Upper lobe of left lung (tissue), 4 donors: ENCODE data around the gene TOX2.

Experiments
- CTCF ChIP-seq, 6 experiments: fragments of 450-650 bp in 4 of 6; fragments of 200-600 bp in 2 of 6; sonication (generic) in 2 of 6; IDR thresholded peaks; one replicate each; pipeline ENCODE4 v1.5.1; 2016 to 2019; ENCODE audit warnings: antibody characterized with exemption in 6 of 6
- POLR2A ChIP-seq, 4 donors: fragments of 450-650 bp; IDR thresholded peaks; one replicate each; pipeline ENCODE4 v1.5.1; 2016 to 2017; ENCODE audit warnings: antibody characterized with exemption in 4 of 4, mild to moderate bottlenecking in 2 of 4

GRCh38 chr20:43949741-43950618, 35.3 kb downstream of the TOX2 start:
- no peak for TF ChIP-seq CTCF (IDR thresholded peaks at IDR 0.05)
- TF ChIP-seq POLR2A (IDR thresholded peaks at IDR 0.05) = no peak
